Spleen (tissue), 7 donors: Measurements from ENCODE around the gene VCL.

Experiments
- CTCF ChIP-seq, 11 experiments: fragments of 200-600 bp in 7 of 11; fragments of 450-650 bp in 4 of 11; sonication (generic) in 4 of 11; IDR thresholded peaks in 8 of 11; conservative IDR thresholded peaks in 3 of 11; 1 replicate in 7 of 11; 2 replicates in 4 of 11; pipeline versions ENCODE4 v1.4.0 to v1.8.0; 2016 to 2021; ENCODE audit warnings: antibody characterized with exemption in 11 of 11, inconsistent platforms in 4 of 11, mild to moderate bottlenecking in 1 of 11
- POLR2A ChIP-seq, 3 donors: fragments of 450-650 bp; IDR thresholded peaks; one replicate each; pipeline ENCODE4 v1.5.1; 2017; ENCODE audit warnings: antibody characterized with exemption in 3 of 3, mild to moderate bottlenecking in 1 of 3
- POLR2AphosphoS5 ChIP-seq, 3 donors: sonication (generic); formaldehyde crosslinking; IDR thresholded peaks; one replicate each; pipeline ENCODE4 v1.5.1; 2017; ENCODE audit warnings: antibody characterized with exemption in 3 of 3
- donor health status: DM: no; HTN: no; CAD: no; lungs with moderate emphysema.
- donor health status: DM: no; HTN: no; CAD: no.
- donor health status: DM: no; HTN: no; CAD: no.

- TF ChIP-seq CTCF (IDR thresholded peaks at IDR 0.05 in 8 of 11, conservative IDR thresholded peaks at IDR 0.05 in 3 of 11) (no peak), POLR2AphosphoS5 (IDR thresholded peaks at IDR 0.05) (no peak), POLR2A (IDR thresholded peaks at IDR 0.05) (no peak)
These were observed 42.2 kb upstream of the VCL start for GRCh38 chr10:73955719-73956118.
